Measurements from ENCODE around the gene ITGA8. TPM values are rescaled to one million over a fixed set of nuclear protein-coding genes. Genes with fewer than 3 reads are reported as not detected.
"Not testable (repeated sequence)": the region's sequence is repeated elsewhere in the genome, so short reads cannot be mapped to it uniquely, and the experiment has no call there.

Gene ITGA8
- total and polyA plus RNA-seq, 7 donors, result 0.47 to 5.0 (median 1.4) TPM

GRCh38 chr10:15563246-15563645 is 156.5 kb downstream of the ITGA8 start:
- no peaks in the 10 kb centered on the region for H3K9me3 ChIP-seq
- H3K27ac ChIP-seq, result no peak overlapping the region
- DNase-seq, result no peak
- no peak for TF ChIP-seq CTCF (IDR thresholded peaks at IDR 0.05)
- ATAC-seq, result no peak
- no peaks in the 10 kb centered on the region for H3K36me3 ChIP-seq (ENCODE audit: insufficient read depth in 1 of 2, low read depth in 1 of 2)
- no peaks in the 10 kb centered on the region for H3K27me3 ChIP-seq (ENCODE audit: insufficient read depth in 3 of 3, low read length in 2 of 3)
- 94 to 100% (median 96%) methylated on average over 1 of the region's 1 CpG for WGBS, 3 donors
- no peak overlapping the region for H3K4me3 ChIP-seq
- intact Hi-C loops (cut with DNase I), result no loop called here
- no peaks in the 10 kb centered on the region for H3K4me1 ChIP-seq

- Histone ChIP-seq H3K4me3 (no peak overlapping the region), H3K36me3 (ENCODE audit: insufficient read depth in 1 of 2, low read depth in 1 of 2) (no peaks in the 10 kb centered on the region), H3K4me1 (no peaks in the 10 kb centered on the region), H3K9me3 (no peaks in the 10 kb centered on the region), H3K27ac (no peak overlapping the region), H3K27me3 (ENCODE audit: insufficient read depth in 3 of 3, low read length in 2 of 3) (no peaks in the 10 kb centered on the region)
- DNase-seq (no peak), ATAC-seq (no peak)
- WGBS, 3 donors, result 83 to 92% (median 92%) methylated on average over 5 of the region's 5 CpGs
- intact Hi-C loops (cut with DNase I), result no loop called here
- TF ChIP-seq CTCF (IDR thresholded peaks at IDR 0.05), result no peak
These were observed 157.1 kb downstream of the ITGA8 start for GRCh38 chr10:15562578-15562977.

- no peak for DNase-seq
- H3K27me3 ChIP-seq (ENCODE audit: insufficient read depth in 3 of 3, low read length in 2 of 3), result no peaks in the 10 kb centered on the region
- no peak overlapping the region for H3K4me3 ChIP-seq
- ATAC-seq, result no peak
- H3K4me1 ChIP-seq, result no peaks in the 10 kb centered on the region
- H3K9me3 ChIP-seq, result no peaks in the 10 kb centered on the region
- 86 to 97% (median 89%) methylated on average over 10 of the region's 10 CpGs for WGBS, 3 donors
- TF ChIP-seq CTCF (IDR thresholded peaks at IDR 0.05), result no peak
- H3K36me3 ChIP-seq (ENCODE audit: insufficient read depth in 1 of 2, low read depth in 1 of 2), result no peaks in the 10 kb centered on the region
- no peak overlapping the region for H3K27ac ChIP-seq
- intact Hi-C loops (cut with DNase I), result no loop called here
These were observed 157.6 kb downstream of the ITGA8 start for GRCh38 chr10:15562116-15562515.

GRCh38 chr10:15558136-15558535 is 161.6 kb downstream of the ITGA8 start:
- Histone ChIP-seq H3K4me1 (no peaks in the 10 kb centered on the region), H3K27me3 (ENCODE audit: insufficient read depth in 3 of 3, low read length in 2 of 3) (no peaks in the 10 kb centered on the region), H3K9me3 (peaks cover 6% of the 10 kb centered on the region), H3K36me3 (ENCODE audit: insufficient read depth in 1 of 2, low read depth in 1 of 2) (no peaks in the 10 kb centered on the region), H3K27ac (no peak overlapping the region), H3K4me3 (no peak overlapping the region)
- no peak for ATAC-seq
- WGBS, 3 donors, result 67 to 72% (median 67%) methylated on average over 5 of the region's 5 CpGs
- TF ChIP-seq CTCF (IDR thresholded peaks at IDR 0.05), result no peak
- no peak for DNase-seq
- intact Hi-C loops (cut with DNase I), result no loop called here

- not testable (repeated sequence) for H3K4me3 ChIP-seq
These were observed 162.6 kb downstream of the ITGA8 start for GRCh38 chr10:15557168-15557567.

More at GRCh38 chr10:15557168-15557567, 162.6 kb downstream of the ITGA8 start:
- intact Hi-C loops (cut with DNase I); H3K4me1 ChIP-seq; H3K36me3 ChIP-seq (ENCODE audit: insufficient read depth in 1 of 2, low read depth in 1 of 2); DNase-seq; H3K9me3 ChIP-seq; H3K27ac ChIP-seq; H3K27me3 ChIP-seq (ENCODE audit: insufficient read depth in 3 of 3, low read length in 2 of 3); ATAC-seq: not testable (repeated sequence)
- WGBS, 3 donors, result 90 to 96% (median 90%) methylated on average over 3 of the region's 3 CpGs
